Placental epithelial cell (primary cell): Measurements from ENCODE around the gene KIF20A. TPM values are rescaled to one million over a fixed set of nuclear protein-coding genes. Genes with fewer than 3 reads are reported as not detected.

Experiments used
- total RNA-seq: library from RNA; depleted of rRNA; stranded (reverse); fragments of >200 nt; gene quantifications from 2 replicates; pipeline ENCODE4 v1.2.3, GENCODE V29; 2012

KIF20A gene
- 9.8 and 18.5 TPM in 2 replicates for total RNA-seq

GRCh38 chr5:138178516-138179276 is at the start of gene KIF20A, which contains the start of gene BRD8:
KIF20A (plus strand) TSS chr5:138179112; CDS start chr5:138179681, 569 bp downstream.
BRD8 (minus strand) TSS chr5:138178630; CDS start chr5:138178614, 16 bp downstream.

GRCh38 chr5:138138949-138139780 is 39.7 kb upstream of the KIF20A start, which contains the start of gene NME5:
NME5 (minus strand) TSS chr5:138139428; CDS start chr5:138138780, 648 bp downstream.

GRCh38 chr5:138213161-138214029 is 34.5 kb downstream of the KIF20A start, which contains the start of gene CDC23:
CDC23 (minus strand) TSS chr5:138213323; CDS start chr5:138213312, 11 bp downstream.

Other genes with a start within 250 kb of the KIF20A start
- 28.2 and 31.8 TPM in 2 replicates for gene FAM13B, start 146.0 kb upstream of the KIF20A start, total RNA-seq
- gene WNT8A, start 95.1 kb upstream of the KIF20A start, total RNA-seq: not detected in 2 replicates
- gene NME5, start 39.7 kb upstream of the KIF20A start, total RNA-seq: 0.43 and 1.6 TPM in 2 replicates
- 26.8 and 36.5 TPM in 2 replicates for gene BRD8, start 482 bp upstream of the KIF20A start, total RNA-seq
- 31.8 and 38.6 TPM in 2 replicates for gene CDC23, start 34.2 kb downstream of the KIF20A start, total RNA-seq
- gene GFRA3, start 95.5 kb downstream of the KIF20A start, total RNA-seq: not detected in 2 replicates
- gene CDC25C, start 152.7 kb downstream of the KIF20A start, total RNA-seq: 2.4 and 4.1 TPM in 2 replicates
- 38.6 and 42.0 TPM in 2 replicates for gene FAM53C, start 159.2 kb downstream of the KIF20A start, total RNA-seq
- gene KDM3B, start 173.6 kb downstream of the KIF20A start, total RNA-seq: 65.1 and 75.0 TPM in 2 replicates